Neural cell (in vitro differentiated cells): ENCODE measurements around the gene FAM117A. TPM values are rescaled to one million over a fixed set of nuclear protein-coding genes. Genes with fewer than 3 reads are reported as not detected.

Experiments
- H2AFZ ChIP-seq: fragments of 200-600, 300-800 bp; sonication (generic), shearing (Covaris generic); 2 replicates; pipeline ENCODE4 v1.6.0; 2014; ENCODE audit warnings: low read depth, mild to moderate bottlenecking, antibody characterized with exemption, low read length, moderate library complexity
- H3F3A ChIP-seq: fragments of 200-600 bp; shearing (Covaris generic); 2 replicates; pipeline ENCODE4 v1.6.1; 2016; ENCODE audit warnings: mild to moderate bottlenecking, moderate library complexity, mixed read lengths, antibody characterized with exemption, low read length; ENCODE audit not compliant: insufficient read depth, poor library complexity, severe bottlenecking
- H3K27ac ChIP-seq: fragments of 200-600, 300-800 bp; sonication (generic), shearing (Covaris generic); 2 replicates; pipeline ENCODE4 v1.5.1; 2014; ENCODE audit warnings: mild to moderate bottlenecking, low read length, moderate library complexity
- H3K27me3 ChIP-seq: fragments of 300-800, 200-600 bp; sonication (generic), shearing (Covaris generic); 2 replicates; pipeline ENCODE4 v1.6.0; 2014; ENCODE audit warnings: mild to moderate bottlenecking, low read depth, low read length, moderate library complexity; ENCODE audit not compliant: insufficient read depth
- H3K36me3 ChIP-seq: fragments of 300-800, 200-600 bp; sonication (generic), shearing (Covaris generic); 2 replicates; pipeline ENCODE4 v1.5.1; 2014; ENCODE audit warnings: mild to moderate bottlenecking, antibody characterized with exemption, low read length, moderate library complexity; ENCODE audit not compliant: insufficient read depth
- H3K4me2 ChIP-seq: fragments of 300-800, 200-600 bp; sonication (generic), shearing (Covaris generic); 2 replicates; pipeline ENCODE4 v1.6.0; 2014; ENCODE audit warnings: mild to moderate bottlenecking, low read length
- H3K4me3 ChIP-seq: fragments of 300-800, 200-600 bp; sonication (generic), shearing (Covaris generic); 2 replicates; pipeline ENCODE4 v1.5.1; 2014; ENCODE audit warnings: mild to moderate bottlenecking, low read length, moderate library complexity
- H3K79me2 ChIP-seq: fragments of 200-600 bp; shearing (Covaris generic); replicated peaks from 2 replicates; pipeline ENCODE4 v1.6.0; 2014; ENCODE audit warnings: mild to moderate bottlenecking, low read length, moderate library complexity; ENCODE audit not compliant: insufficient read depth
- H3K9ac ChIP-seq: fragments of 300-800, 200-600 bp; sonication (generic), shearing (Covaris generic); 2 replicates; pipeline ENCODE4 v1.6.1; 2016; ENCODE audit warnings: mild to moderate bottlenecking, low read length, mixed read lengths
- H3K9me2 ChIP-seq: fragments of 200-600 bp; shearing (Covaris generic); 2 replicates; pipeline ENCODE4 v1.6.1; 2016; ENCODE audit warnings: mild to moderate bottlenecking, low read length, mixed read lengths; ENCODE audit not compliant: insufficient read depth
- H3K9me3 ChIP-seq: fragments of 200-600, 300-800 bp; sonication (generic), shearing (Covaris generic); 2 replicates; pipeline ENCODE4 v1.6.1; 2016; ENCODE audit warnings: mild to moderate bottlenecking, mixed run types, low read length, moderate library complexity, mixed read lengths
- H4K20me1 ChIP-seq: fragments of 200-600 bp; shearing (Covaris generic); 2 replicates; pipeline ENCODE4 v1.6.1; 2016; ENCODE audit warnings: mild to moderate bottlenecking, mixed run types; ENCODE audit not compliant: insufficient read depth
- CTCF ChIP-seq: fragments of 450-650 bp; IDR thresholded peaks from 2 replicates; pipeline ENCODE4 v1.5.1; 2014; ENCODE audit warnings: antibody characterized with exemption, mild to moderate bottlenecking, moderate library complexity; ENCODE audit not compliant: poor library complexity, severe bottlenecking
- EP300 ChIP-seq: fragments of 450-650 bp; conservative IDR thresholded peaks from 2 replicates; pipeline ENCODE4 v1.6.1; 2014; ENCODE audit warnings: antibody characterized with exemption, mild to moderate bottlenecking, moderate library complexity; ENCODE audit not compliant: poor library complexity, severe bottlenecking
- EZH2 ChIP-seq: fragments of 200-600, 300-800 bp; shearing (Covaris generic), sonication (generic); IDR thresholded peaks from 2 replicates; pipeline ENCODE4 v1.6.1; 2014; ENCODE audit warnings: antibody characterized with exemption, low read length, borderline replicate concordance, mild to moderate bottlenecking; ENCODE audit not compliant: insufficient read depth, poor library complexity, severe bottlenecking
- MXI1 ChIP-seq: fragments of 450-650 bp; conservative IDR thresholded peaks from 2 replicates; pipeline ENCODE4 v1.6.1; 2014; ENCODE audit warnings: antibody characterized with exemption, mild to moderate bottlenecking; ENCODE audit not compliant: poor library complexity, severe bottlenecking
- POLR2AphosphoS5 ChIP-seq: IDR thresholded peaks from 2 replicates; pipeline ENCODE4 v1.6.1; 2012
- RAD21 ChIP-seq: fragments of 450-650 bp; conservative IDR thresholded peaks from 2 replicates; pipeline ENCODE4 v1.6.1; 2014; ENCODE audit warnings: antibody characterized with exemption, mild to moderate bottlenecking, moderate library complexity
- SMC3 ChIP-seq: fragments of 450-650 bp; conservative IDR thresholded peaks from 2 replicates; pipeline ENCODE4 v1.6.1; 2014; ENCODE audit warnings: antibody characterized with exemption, mild to moderate bottlenecking, moderate library complexity; ENCODE audit not compliant: poor library complexity
- TAF1 ChIP-seq: IDR thresholded peaks from 2 replicates; pipeline ENCODE4 v1.6.1; 2012; ENCODE audit warnings: low read depth
- polyA plus RNA-seq: library from polyadenylated mRNA; depleted of rRNA; stranded (reverse); fragments of >200 nt; gene quantifications from 2 replicates; pipeline ENCODE4 v1.2.3, GENCODE V29; 2014
- TF ChIP-seq, protein P1 (sequence below): IDR thresholded peaks from 2 replicates; pipeline ENCODE4 v1.6.1; 2012; ENCODE audit warnings: borderline replicate concordance

The FAM117A gene
- polyA plus RNA-seq, 1 donor from 2014 or later = 3.7 TPM

DNA sequence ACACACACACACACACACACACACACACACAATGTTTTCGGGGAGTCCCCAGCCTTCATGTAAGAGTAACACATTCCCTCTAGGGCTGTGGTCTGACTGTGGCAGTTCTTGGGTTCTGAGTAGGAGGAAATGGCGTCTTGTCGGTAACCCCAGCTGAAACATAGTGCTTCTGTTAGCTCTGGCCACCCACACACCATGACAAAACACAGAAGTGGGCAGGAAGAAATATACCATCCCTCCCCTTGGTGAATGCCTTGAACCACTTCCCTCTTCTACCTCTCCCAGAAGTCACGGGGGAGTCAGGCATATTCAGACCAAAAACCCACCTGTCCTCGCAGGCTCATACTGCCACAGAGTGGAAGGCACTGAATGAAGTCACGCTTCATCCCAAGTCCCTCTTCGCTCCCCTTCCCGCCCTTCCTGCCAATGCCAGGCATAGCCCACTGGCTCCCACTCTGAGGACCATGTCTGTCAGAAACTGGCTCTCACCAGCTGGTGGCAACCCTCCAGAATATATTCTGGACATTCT is 67.6 kb downstream of the FAM117A start:
- no peaks in the 10 kb centered on the region for H4K20me1 ChIP-seq
- H3K4me2 ChIP-seq = no peak overlapping the region
- no peaks in the 10 kb centered on the region for H3K9me2 ChIP-seq
- no peaks in the 10 kb centered on the region for H3K36me3 ChIP-seq
- no peaks in the 10 kb centered on the region for H3K79me2 ChIP-seq
- no peak overlapping the region for H2AFZ ChIP-seq
- no peak overlapping the region for H3K27ac ChIP-seq
- H3K9ac ChIP-seq = no peak overlapping the region
- no peaks in the 10 kb centered on the region for H3K27me3 ChIP-seq
- no peak overlapping the region for H3K4me3 ChIP-seq
- H3K9me3 ChIP-seq = no peaks in the 10 kb centered on the region
- TF ChIP-seq TAF1 = no peak
- TF ChIP-seq RAD21 = no peak
- TF ChIP-seq EZH2 = no peak
- TF ChIP-seq, protein P1, sequence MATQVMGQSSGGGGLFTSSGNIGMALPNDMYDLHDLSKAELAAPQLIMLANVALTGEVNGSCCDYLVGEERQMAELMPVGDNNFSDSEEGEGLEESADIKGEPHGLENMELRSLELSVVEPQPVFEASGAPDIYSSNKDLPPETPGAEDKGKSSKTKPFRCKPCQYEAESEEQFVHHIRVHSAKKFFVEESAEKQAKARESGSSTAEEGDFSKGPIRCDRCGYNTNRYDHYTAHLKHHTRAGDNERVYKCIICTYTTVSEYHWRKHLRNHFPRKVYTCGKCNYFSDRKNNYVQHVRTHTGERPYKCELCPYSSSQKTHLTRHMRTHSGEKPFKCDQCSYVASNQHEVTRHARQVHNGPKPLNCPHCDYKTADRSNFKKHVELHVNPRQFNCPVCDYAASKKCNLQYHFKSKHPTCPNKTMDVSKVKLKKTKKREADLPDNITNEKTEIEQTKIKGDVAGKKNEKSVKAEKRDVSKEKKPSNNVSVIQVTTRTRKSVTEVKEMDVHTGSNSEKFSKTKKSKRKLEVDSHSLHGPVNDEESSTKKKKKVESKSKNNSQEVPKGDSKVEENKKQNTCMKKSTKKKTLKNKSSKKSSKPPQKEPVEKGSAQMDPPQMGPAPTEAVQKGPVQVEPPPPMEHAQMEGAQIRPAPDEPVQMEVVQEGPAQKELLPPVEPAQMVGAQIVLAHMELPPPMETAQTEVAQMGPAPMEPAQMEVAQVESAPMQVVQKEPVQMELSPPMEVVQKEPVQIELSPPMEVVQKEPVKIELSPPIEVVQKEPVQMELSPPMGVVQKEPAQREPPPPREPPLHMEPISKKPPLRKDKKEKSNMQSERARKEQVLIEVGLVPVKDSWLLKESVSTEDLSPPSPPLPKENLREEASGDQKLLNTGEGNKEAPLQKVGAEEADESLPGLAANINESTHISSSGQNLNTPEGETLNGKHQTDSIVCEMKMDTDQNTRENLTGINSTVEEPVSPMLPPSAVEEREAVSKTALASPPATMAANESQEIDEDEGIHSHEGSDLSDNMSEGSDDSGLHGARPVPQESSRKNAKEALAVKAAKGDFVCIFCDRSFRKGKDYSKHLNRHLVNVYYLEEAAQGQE = no peak
- no peak for TF ChIP-seq POLR2AphosphoS5
- no peak for TF ChIP-seq MXI1
- TF ChIP-seq CTCF = no peak
- TF ChIP-seq EP300 = no peak
- TF ChIP-seq SMC3 = no peak
- H3F3A ChIP-seq = no peaks in the 10 kb centered on the region

DNA sequence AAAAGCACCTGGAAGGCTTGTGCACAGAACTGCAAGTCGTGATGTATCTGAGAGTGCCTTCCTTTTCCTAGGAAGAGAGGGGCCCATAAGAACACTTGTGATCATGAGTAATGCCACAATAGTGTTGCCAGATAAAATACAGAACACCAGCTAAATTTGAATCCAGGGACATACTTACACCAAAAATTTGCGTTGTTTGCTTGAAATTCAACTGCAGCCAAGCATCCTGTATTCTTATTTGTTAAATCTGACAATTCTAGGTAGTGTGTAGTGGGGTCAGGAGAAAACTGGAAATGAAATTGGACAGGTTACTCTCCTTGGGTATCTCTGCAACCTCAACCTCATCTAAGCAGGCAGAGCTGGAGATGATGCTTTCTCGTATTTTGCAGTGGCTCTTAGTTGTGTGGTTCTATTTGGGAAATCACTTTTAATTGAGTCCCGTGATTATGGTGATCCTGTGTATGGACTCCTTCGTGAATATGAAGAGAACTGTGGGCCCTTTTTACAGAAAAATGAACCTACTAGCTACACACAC is 68.2 kb downstream of the FAM117A start:
- H3K27me3 ChIP-seq = no peaks in the 10 kb centered on the region
- no peaks in the 10 kb centered on the region for H3F3A ChIP-seq
- no peak overlapping the region for H2AFZ ChIP-seq
- H3K36me3 ChIP-seq = no peaks in the 10 kb centered on the region
- H3K9ac ChIP-seq = no peak overlapping the region
- H3K27ac ChIP-seq = no peak overlapping the region
- no peaks in the 10 kb centered on the region for H3K79me2 ChIP-seq
- H3K4me3 ChIP-seq = no peak overlapping the region
- H4K20me1 ChIP-seq = no peaks in the 10 kb centered on the region
- H3K9me2 ChIP-seq = no peaks in the 10 kb centered on the region
- TF ChIP-seq SMC3 (no peak), EZH2 (no peak), RAD21 (no peak), TAF1 (no peak), EP300 (no peak), CTCF (no peak), POLR2AphosphoS5 (no peak), MXI1 (no peak)
- TF ChIP-seq, protein P1 = no peak
- H3K4me2 ChIP-seq = no peak overlapping the region
- H3K9me3 ChIP-seq = no peaks in the 10 kb centered on the region
